ENCODE measurements around the gene GPRASP1. TPM values are rescaled to one million over a fixed set of nuclear protein-coding genes. Genes with fewer than 3 reads are reported as not detected.

GPRASP1 gene
- total RNA-seq, 1 experiment from 2014 or later: 3.2 TPM

- TF ChIP-seq CTCF (conservative IDR thresholded peaks at IDR 0.05): no peak
- H3T11ph ChIP-seq (ENCODE audit: low read length): no peak overlapping the region
- no peaks in the 10 kb centered on the region for H3K4me1 Mint-ChIP-seq
- H3K4me1 ChIP-seq (ENCODE audit: insufficient read depth, low read length): no peaks in the 10 kb centered on the region
- no peak overlapping the region for H4K91ac ChIP-seq (ENCODE audit: insufficient read length, low read depth, low read length)
- H2BK20ac ChIP-seq (ENCODE audit: low read depth, low read length, poor library complexity, severe bottlenecking): no peak overlapping the region
- no peaks in the 10 kb centered on the region; a peak in 3 of 7 replicates for H3K36me3 Mint-ChIP-seq (ENCODE audit: insufficient read depth in 1 of 3, low read depth in 3 of 3)
- H3K27me3 Mint-ChIP-seq (ENCODE audit: low read depth): no peaks in the 10 kb centered on the region; the same call in 1 of the 2 replicates
- H3K4me3 Mint-ChIP-seq: no peak overlapping the region
- no peak overlapping the region for H3K27ac ChIP-seq (ENCODE audit: insufficient read length, low read depth, low read length)
- H2BK12ac ChIP-seq (ENCODE audit: insufficient read length, low read depth, low read length): no peak overlapping the region
- H3K23me2 ChIP-seq (ENCODE audit: insufficient read length, low read depth, low read length, poor library complexity, severe bottlenecking): no peaks in the 10 kb centered on the region
- H2BK5ac ChIP-seq (ENCODE audit: insufficient read length, low read length): no peak overlapping the region
- H3K23ac ChIP-seq (ENCODE audit: insufficient read length, low read depth, low read length): no peak overlapping the region
- H3K4me2 ChIP-seq (ENCODE audit: insufficient read depth, insufficient read length, low read length): no peak overlapping the region
- H4K5ac ChIP-seq (ENCODE audit: insufficient read length, low read depth, low read length): no peak overlapping the region
- no peak overlapping the region for H2BK15ac ChIP-seq (ENCODE audit: low read depth, low read length)
- no peak overlapping the region for H2AFZ ChIP-seq (ENCODE audit: low read length)
- H3K9me3 ChIP-seq (ENCODE audit: control insufficient read depth, low read depth, low read length): peaks cover 21% of the 10 kb centered on the region
- no peak overlapping the region for H3K18ac ChIP-seq (ENCODE audit: insufficient read length, low read depth, low read length)
- no peak overlapping the region for H2BK120ac ChIP-seq (ENCODE audit: low read depth, low read length, poor library complexity, severe bottlenecking)
- no peak overlapping the region for H3K9ac ChIP-seq (ENCODE audit: extremely low read depth, insufficient read length, low read length)
- no peak overlapping the region for H2AK5ac ChIP-seq (ENCODE audit: insufficient read length, low read length)
- no peak overlapping the region for H3K27ac Mint-ChIP-seq
- H3K4ac ChIP-seq (ENCODE audit: low read depth, low read length): no peak overlapping the region
- no peak overlapping the region for H4K8ac ChIP-seq (replicated peaks; ENCODE audit: insufficient read length, low read depth, low read length)
- no peaks in the 10 kb centered on the region for H4K20me1 ChIP-seq (ENCODE audit: control insufficient read depth, insufficient read depth, insufficient read length)
- no peaks in the 10 kb centered on the region for H3K79me2 ChIP-seq (ENCODE audit: insufficient read depth, low read length)
- H3K27me3 ChIP-seq (ENCODE audit: insufficient read depth, low read length): no peaks in the 10 kb centered on the region
- no peak overlapping the region for H3K56ac ChIP-seq (ENCODE audit: insufficient read length, low read depth, low read length)
- no peak overlapping the region for H3K14ac ChIP-seq (ENCODE audit: insufficient read depth, low read length)
- no peak for DNase-seq
- H3K9me3 Mint-ChIP-seq: peaks cover 65 to 68% of the 10 kb centered on the region in 2 experiments
- no peaks in the 10 kb centered on the region for H3K79me1 ChIP-seq (ENCODE audit: insufficient read depth, low read depth, low read length, poor library complexity, severe bottlenecking)
Observed at GRCh38 chrX:102697494-102697893, 46.2 kb downstream of the GPRASP1 start.

Other genes with a start within 250 kb of the GPRASP1 start
- not detected in 2 replicates for gene NXF2B, start 211.5 kb upstream of the GPRASP1 start, total RNA-seq (2021)
- 0.24 TPM in 1 of 2 replicates, not detected in the other for gene TCP11X2, start 179.7 kb upstream of the GPRASP1 start, total RNA-seq (2021)
- 66.4 and 69.2 TPM in 2 replicates for gene TMSB15A, start 134.7 kb upstream of the GPRASP1 start, total RNA-seq (2021)
- gene ARMCX5, start 52.0 kb upstream of the GPRASP1 start, total RNA-seq (2021): 14.6 and 17.7 TPM in 2 replicates
- gene GPRASP2, start 61.0 kb downstream of the GPRASP1 start, total RNA-seq (2021): 13.9 and 14.2 TPM in 2 replicates
- 4.8 and 5.3 TPM in 2 replicates for gene GPRASP3, start 69.3 kb downstream of the GPRASP1 start, total RNA-seq (2021)

All from H9 (cell line).